Parathyroid adenoma (tissue), 2 donors: Measurements from ENCODE around the gene ARHGAP6.

Source experiments
- H2AFZ ChIP-seq: fragments of 300-600 bp; sonication (generic); one replicate; pipeline ENCODE4 v1.7.0; 2017; ENCODE audit warnings: antibody characterized with exemption, mild to moderate bottlenecking
- H3K27ac ChIP-seq: fragments of 300-600 bp; sonication (generic); one replicate; pipeline ENCODE4 v1.7.0; 2017
- H3K27me3 ChIP-seq: fragments of 300-600 bp; sonication (generic); one replicate; pipeline ENCODE4 v1.7.0; 2017; ENCODE audit warnings: low read length; ENCODE audit not compliant: control insufficient read depth, insufficient read depth
- H3K36me3 ChIP-seq: fragments of 300-600 bp; sonication (generic); one replicate; pipeline ENCODE4 v1.7.0; 2017; ENCODE audit warnings: low read length; ENCODE audit not compliant: control insufficient read depth, insufficient read depth
- H3K4me1 ChIP-seq: fragments of 300-600 bp; sonication (generic); one replicate; pipeline ENCODE4 v1.7.0; 2017; ENCODE audit warnings: control low read depth
- H3K4me2 ChIP-seq: fragments of 300-600 bp; sonication (generic); one replicate; pipeline ENCODE4 v1.7.0; 2017; ENCODE audit warnings: low read length
- H3K4me3 ChIP-seq: fragments of 300-600 bp; sonication (generic); one replicate; pipeline ENCODE4 v1.7.0; 2017; ENCODE audit warnings: low read depth, low read length
- H3K79me2 ChIP-seq: fragments of 300-600 bp; sonication (generic); one replicate; pipeline ENCODE4 v1.7.0; 2017; ENCODE audit warnings: control low read depth
- H3K9ac ChIP-seq: fragments of 300-600 bp; sonication (generic); one replicate; pipeline ENCODE4 v1.7.0; 2017; ENCODE audit warnings: mild to moderate bottlenecking
- H3K9me3 ChIP-seq: fragments of 300-600 bp; sonication (generic); one replicate; pipeline ENCODE4 v1.7.0; 2017; ENCODE audit warnings: low read length; ENCODE audit not compliant: control insufficient read depth
- TF ChIP-seq, protein P1 (sequence below): fragments of 300-600 bp; sonication (generic); IDR thresholded peaks from one replicate; pipeline ENCODE4 v1.7.0; 2017; ENCODE audit warnings: antibody characterized with exemption, mild to moderate bottlenecking
- donor health status: primary hyperparathyroidism.

ARHGAP6 gene

GRCh38 chrX:11702965-11703631 is 37.4 kb upstream of the ARHGAP6 start:
- no peak overlapping the region for H2AFZ ChIP-seq
- no peak overlapping the region for H3K27ac ChIP-seq
- no peaks in the 10 kb centered on the region for H3K79me2 ChIP-seq
- H3K4me1 ChIP-seq, result no peaks in the 10 kb centered on the region
- no peaks in the 10 kb centered on the region for H3K36me3 ChIP-seq
- TF ChIP-seq, protein P1, sequence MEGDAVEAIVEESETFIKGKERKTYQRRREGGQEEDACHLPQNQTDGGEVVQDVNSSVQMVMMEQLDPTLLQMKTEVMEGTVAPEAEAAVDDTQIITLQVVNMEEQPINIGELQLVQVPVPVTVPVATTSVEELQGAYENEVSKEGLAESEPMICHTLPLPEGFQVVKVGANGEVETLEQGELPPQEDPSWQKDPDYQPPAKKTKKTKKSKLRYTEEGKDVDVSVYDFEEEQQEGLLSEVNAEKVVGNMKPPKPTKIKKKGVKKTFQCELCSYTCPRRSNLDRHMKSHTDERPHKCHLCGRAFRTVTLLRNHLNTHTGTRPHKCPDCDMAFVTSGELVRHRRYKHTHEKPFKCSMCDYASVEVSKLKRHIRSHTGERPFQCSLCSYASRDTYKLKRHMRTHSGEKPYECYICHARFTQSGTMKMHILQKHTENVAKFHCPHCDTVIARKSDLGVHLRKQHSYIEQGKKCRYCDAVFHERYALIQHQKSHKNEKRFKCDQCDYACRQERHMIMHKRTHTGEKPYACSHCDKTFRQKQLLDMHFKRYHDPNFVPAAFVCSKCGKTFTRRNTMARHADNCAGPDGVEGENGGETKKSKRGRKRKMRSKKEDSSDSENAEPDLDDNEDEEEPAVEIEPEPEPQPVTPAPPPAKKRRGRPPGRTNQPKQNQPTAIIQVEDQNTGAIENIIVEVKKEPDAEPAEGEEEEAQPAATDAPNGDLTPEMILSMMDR, result no peak
- H3K4me2 ChIP-seq, result no peak overlapping the region
- no peak overlapping the region for H3K4me3 ChIP-seq
- no peaks in the 10 kb centered on the region for H3K9me3 ChIP-seq
- no peak overlapping the region for H3K9ac ChIP-seq
- H3K27me3 ChIP-seq, result no peaks in the 10 kb centered on the region

- H3K36me3 ChIP-seq, result no peaks in the 10 kb centered on the region
- TF ChIP-seq, protein P1, result no peak
Measured at GRCh38 chrX:11702420-11702819, 36.7 kb upstream of the ARHGAP6 start.

DNA sequence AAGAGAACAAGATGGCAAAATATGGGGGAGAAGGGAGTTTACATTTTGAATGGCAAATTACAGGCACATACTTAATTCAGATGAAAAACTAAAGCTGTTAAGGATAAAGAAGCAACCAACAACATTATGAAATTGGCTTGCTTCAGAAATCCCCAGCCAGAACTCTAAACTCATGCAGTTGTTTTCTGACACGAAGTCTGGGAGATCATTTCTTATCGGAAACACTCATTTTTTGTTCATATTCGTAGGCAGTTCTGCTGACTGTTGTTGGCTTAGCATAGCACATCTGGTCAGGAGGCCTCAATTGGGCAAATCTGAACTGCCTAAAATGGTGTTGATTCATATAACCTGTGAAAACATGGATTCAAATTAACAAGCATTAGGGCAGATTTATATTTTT is 33.0 kb upstream of the ARHGAP6 start:
- Histone ChIP-seq H2AFZ (no peak overlapping the region), H3K36me3 (no peaks in the 10 kb centered on the region), H3K27me3 (no peaks in the 10 kb centered on the region), H3K9ac (no peak overlapping the region), H3K79me2 (no peaks in the 10 kb centered on the region), H3K4me1 (no peaks in the 10 kb centered on the region), H3K27ac (no peak overlapping the region), H3K4me2 (no peak overlapping the region), H3K9me3 (no peaks in the 10 kb centered on the region), H3K4me3 (no peak overlapping the region)
- TF ChIP-seq, protein P1, result no peak

More at GRCh38 chrX:11702420-11702819, 36.7 kb upstream of the ARHGAP6 start:
- Histone ChIP-seq H3K4me2 (no peak overlapping the region), H3K9ac (no peak overlapping the region), H2AFZ (no peak overlapping the region), H3K27ac (no peak overlapping the region), H3K9me3 (no peaks in the 10 kb centered on the region), H3K79me2 (no peaks in the 10 kb centered on the region), H3K4me1 (no peaks in the 10 kb centered on the region), H3K4me3 (no peak overlapping the region), H3K27me3 (no peaks in the 10 kb centered on the region)

- H3K9ac ChIP-seq, result no peak overlapping the region
- H2AFZ ChIP-seq, result no peak overlapping the region
- H3K9me3 ChIP-seq, result no peaks in the 10 kb centered on the region
- no peaks in the 10 kb centered on the region for H3K4me1 ChIP-seq
- H3K4me3 ChIP-seq, result no peak overlapping the region
- no peak overlapping the region for H3K27ac ChIP-seq
- H3K79me2 ChIP-seq, result no peaks in the 10 kb centered on the region
- TF ChIP-seq, protein P1, result no peak
- H3K27me3 ChIP-seq, result no peaks in the 10 kb centered on the region
- no peak overlapping the region for H3K4me2 ChIP-seq
- H3K36me3 ChIP-seq, result no peaks in the 10 kb centered on the region
Measured at GRCh38 chrX:11688201-11688600, 22.5 kb upstream of the ARHGAP6 start.

- no peaks in the 10 kb centered on the region for H3K79me2 ChIP-seq
- H3K36me3 ChIP-seq, result no peaks in the 10 kb centered on the region
- H3K27ac ChIP-seq, result no peak overlapping the region
- no peaks in the 10 kb centered on the region for H3K9me3 ChIP-seq
- no peaks in the 10 kb centered on the region for H3K4me1 ChIP-seq
- no peaks in the 10 kb centered on the region for H3K27me3 ChIP-seq
- H3K4me3 ChIP-seq, result no peak overlapping the region
- H2AFZ ChIP-seq, result no peak overlapping the region
- no peak overlapping the region for H3K4me2 ChIP-seq
- TF ChIP-seq, protein P1, result no peak
- no peak overlapping the region for H3K9ac ChIP-seq
Measured at GRCh38 chrX:11687157-11687556, 21.4 kb upstream of the ARHGAP6 start.
